Thyroid gland (tissue), 4 donors: ENCODE data around the gene MAPKBP1.

Source experiments
- CTCF ChIP-seq, 6 experiments: fragments of 200-600 bp in 3 of 6; fragments of 450-650 bp in 3 of 6; sonication (generic) in 3 of 6; IDR thresholded peaks; one replicate each; pipeline ENCODE4 v1.5.1; 2016 to 2019; ENCODE audit warnings: antibody characterized with exemption in 6 of 6, mild to moderate bottlenecking in 2 of 6, inconsistent platforms in 1 of 6, moderate library complexity in 1 of 6
- POLR2A ChIP-seq, 2 donors: fragments of 450-650 bp; IDR thresholded peaks; one replicate each; pipeline ENCODE4 v1.6.1; 2017; ENCODE audit warnings: antibody characterized with exemption in 2 of 2, mild to moderate bottlenecking in 2 of 2, moderate library complexity in 1 of 2

GRCh38 chr15:41792000-41792637, 17.8 kb downstream of the MAPKBP1 start:
- TF ChIP-seq CTCF (IDR thresholded peaks at IDR 0.05) (no peak), POLR2A (IDR thresholded peaks at IDR 0.05) (no peak)
